Endothelial cell of umbilical vein (primary cell): ENCODE data around the gene ARPC5. TPM values are rescaled to one million over a fixed set of nuclear protein-coding genes. Genes with fewer than 3 reads are reported as not detected.

Experiments used
- BruUV-seq: library from RNA; stranded (reverse); fragments of 400-500 nt; replicated peaks from 2 replicates; lab custom pipeline; 2021; lab: Mats Ljungman, UMichigan
- CTCF ChIA-PET: fragments of 300-600, 350-600 bp; sonication (Branson Sonifier 250); formaldehyde crosslinking; loops from one replicate; lab custom pipeline; 2021; ENCODE audit warnings: antibody characterized with exemption, inconsistent platforms; lab: Charles Lee
- POLR2A ChIA-PET: fragments of 300-600, 350-600 bp; sonication (Branson Sonifier 250); formaldehyde crosslinking; loops from one replicate; lab custom pipeline; 2021; ENCODE audit warnings: antibody characterized with exemption, inconsistent platforms; lab: Charles Lee
- DNase-seq: peaks from one replicate; pipeline ENCODE4 v3.0.0-alpha.2; 2011; ENCODE audit warnings: low read depth, low spot score
- FAIRE-seq: peaks from 2 replicates; lab custom pipeline; 2011; peaks lifted over from hg19 to GRCh38; lab: Jason Lieb, UNC
- H2AFZ ChIP-seq: 2 replicates; pipeline ENCODE4 v1.6.0; 2012; ENCODE audit warnings: low read depth, low read length, control low read depth, inconsistent platforms
- H3K27ac ChIP-seq: 2 replicates; pipeline ENCODE4 v1.5.1; 2011; ENCODE audit warnings: low read depth, mild to moderate bottlenecking, control low read depth, low read length, moderate library complexity; ENCODE audit not compliant: insufficient read depth
- H3K27me3 ChIP-seq, 2 experiments: 2 replicates each; pipeline versions ENCODE4 v1.6.0 to v1.6.1; 2011; ENCODE audit warnings: low read length in 2 of 2, mixed read lengths in 1 of 2; ENCODE audit not compliant: control insufficient read depth in 2 of 2, insufficient read depth in 2 of 2
- H3K36me3 ChIP-seq, 2 experiments: 2 replicates in 1 of 2; 3 replicates in 1 of 2; pipeline ENCODE4 v1.5.1; 2011; ENCODE audit warnings: low read length in 2 of 2, mild to moderate bottlenecking in 1 of 2, moderate library complexity in 1 of 2; ENCODE audit not compliant: control insufficient read depth in 2 of 2, insufficient read depth in 2 of 2; ENCODE audit errors: extremely low read depth in 1 of 2
- H3K4me1 ChIP-seq: 3 replicates; pipeline ENCODE4 v1.5.1; 2011; ENCODE audit warnings: mild to moderate bottlenecking, low read length; ENCODE audit not compliant: control insufficient read depth, insufficient read depth; ENCODE audit errors: extremely low read depth
- H3K4me2 ChIP-seq: 2 replicates; pipeline ENCODE4 v1.6.1; 2011; ENCODE audit warnings: low read length, control low read depth, mixed read lengths; ENCODE audit not compliant: insufficient read depth
- H3K4me3 ChIP-seq, 3 experiments: fragments of 200-600 bp in 1 of 3; sonication (generic), shearing (Covaris generic) in 1 of 3; replicated peaks in 1 of 3; 2 replicates each; pipeline ENCODE4 v1.5.1; 2011 to 2016; ENCODE audit warnings: control low read depth in 3 of 3, low read length in 3 of 3, mild to moderate bottlenecking in 2 of 3, inconsistent platforms in 1 of 3, low read depth in 1 of 3, moderate library complexity in 1 of 3; ENCODE audit not compliant: insufficient read depth in 1 of 3
- H3K79me2 ChIP-seq: 2 replicates; pipeline ENCODE4 v1.6.0; 2012; ENCODE audit warnings: low read length, inconsistent platforms; ENCODE audit not compliant: control insufficient read depth, insufficient read depth
- H3K9ac ChIP-seq: replicated peaks from 2 replicates; pipeline ENCODE3; 2011; ENCODE audit warnings: low read length, control low read depth; ENCODE audit not compliant: insufficient read depth; ENCODE audit errors: extremely low read depth
- H3K9me1 ChIP-seq: replicated peaks from 3 replicates; pipeline ENCODE4 v1.6.0; 2011; ENCODE audit warnings: mild to moderate bottlenecking, low read length; ENCODE audit not compliant: control insufficient read depth, insufficient read depth; ENCODE audit errors: extremely low read depth
- H3K9me3 ChIP-seq: replicated peaks from 2 replicates; pipeline ENCODE4 v1.5.1; 2012; ENCODE audit warnings: low read length, inconsistent platforms; ENCODE audit not compliant: control insufficient read depth, insufficient read depth
- H4K20me1 ChIP-seq: replicated peaks from 2 replicates; pipeline ENCODE3; 2011; ENCODE audit warnings: mild to moderate bottlenecking, low read length; ENCODE audit not compliant: control insufficient read depth, insufficient read depth; ENCODE audit errors: extremely low read depth
- CTCF ChIP-seq, 2 donors: IDR thresholded peaks; 1 replicate in 1 of 2; 2 replicates in 1 of 2; pipeline ENCODE4 v1.5.1; 2011; ENCODE audit warnings: low read length in 2 of 2, mild to moderate bottlenecking in 2 of 2, moderate library complexity in 2 of 2, control low read depth in 1 of 2, inconsistent platforms in 1 of 2, low read depth in 1 of 2; ENCODE audit not compliant: insufficient read depth in 1 of 2; ENCODE audit errors: extremely low read depth in 1 of 2
- EZH2 ChIP-seq: IDR thresholded peaks from 2 replicates; pipeline ENCODE4 v1.6.1; 2012; ENCODE audit warnings: borderline replicate concordance, low read depth, mild to moderate bottlenecking, moderate library complexity, low read length, inconsistent platforms; ENCODE audit not compliant: severe bottlenecking
- FOS ChIP-seq: IDR thresholded peaks from 2 replicates; pipeline ENCODE4 v1.6.1; 2011; ENCODE audit warnings: mild to moderate bottlenecking, low read length, moderate library complexity, borderline replicate concordance; ENCODE audit not compliant: insufficient read depth
- GATA2 ChIP-seq: IDR thresholded peaks from 2 replicates; pipeline ENCODE4 v1.7.0; 2011; ENCODE audit warnings: low read depth, mild to moderate bottlenecking, moderate library complexity, mixed read lengths, low read length; ENCODE audit not compliant: insufficient read length, insufficient read depth
- JUN ChIP-seq: IDR thresholded peaks from 2 replicates; pipeline ENCODE4 v1.6.1; 2011; ENCODE audit warnings: borderline replicate concordance, low read depth; ENCODE audit not compliant: insufficient read length, insufficient read depth
- MAX ChIP-seq: IDR thresholded peaks from 2 replicates; pipeline ENCODE4 v1.6.1; 2011; ENCODE audit not compliant: insufficient read depth, insufficient read length
- MYC ChIP-seq: IDR thresholded peaks from one replicate; pipeline ENCODE4 v1.6.1; 2011; ENCODE audit warnings: mild to moderate bottlenecking, low read depth, low read length
- POLR2A ChIP-seq: IDR thresholded peaks from 2 replicates; pipeline ENCODE4 v1.6.1; 2012; ENCODE audit warnings: low read depth, mild to moderate bottlenecking, control low read depth, low read length
- POLR2AphosphoS5 ChIP-seq: IDR thresholded peaks from 2 replicates; pipeline ENCODE4 v1.6.1; 2012; ENCODE audit warnings: low read depth, mild to moderate bottlenecking, control low read depth, low read length, moderate library complexity; ENCODE audit not compliant: insufficient read depth
- dilution Hi-C: fragments of 300-500 bp; cut with MboI; formaldehyde crosslinking; loops from one replicate; pipeline ENCODE4 v1.15.0; 2019; ENCODE audit warnings: low sequenced_read_pairs; ENCODE audit not compliant: extremely low pct_ligation_motif_present
- intact Hi-C: fragments of 100-400 bp; cut with micrococcal nuclease; formaldehyde crosslinking; loops from one replicate; pipeline ENCODE4 v1.10.0; 2022
- polyA plus RNA-seq, 4 experiments: library from polyadenylated mRNA; depleted of rRNA in 3 of 4; stranded (reverse) in 3 of 4; unstranded in 1 of 4; fragments of >200 nt; gene quantifications; 2 replicates each; pipeline versions ENCODE4 v1.2.1 to v1.2.3, GENCODE V29; 2011 to 2012; ENCODE audit warnings: missing spikeins in 1 of 4
- total RNA-seq: library from RNA; stranded (reverse); gene quantifications from 2 replicates; pipeline ENCODE4 v1.2.3, GENCODE V29; 2021

The ARPC5 gene
- total and polyA plus RNA-seq, 2 donors (not counting 3 experiments of a cell fraction or from before 2014, with no cell fraction given), result 110 to 185 TPM

- H3K79me2 ChIP-seq, result no peaks in the 10 kb centered on the region
- no peak overlapping the region for H3K4me3 ChIP-seq
- dilution Hi-C loops (no loop called here), intact Hi-C loops (no loop called here)
- H3K9me3 ChIP-seq, result no peaks in the 10 kb centered on the region
- FAIRE-seq (no peak), DNase-seq (no peak)
- H3K9ac ChIP-seq, result no peak overlapping the region
- no peak overlapping the region for H3K4me2 ChIP-seq
- H3K4me1 ChIP-seq, result no peaks in the 10 kb centered on the region
- no peak overlapping the region for H3K27ac ChIP-seq
- no peak overlapping the region for H2AFZ ChIP-seq
- H3K27me3 ChIP-seq, result no peaks in the 10 kb centered on the region
- CTCF ChIA-PET, result interaction anchor here (1.0 kb wide), 1 partner anchor 23 kb away, joined by 5 read pairs; no protein-coding TSS in a partner anchor
- H3K36me3 ChIP-seq, result no peaks in the 10 kb centered on the region
- TF ChIP-seq POLR2AphosphoS5 (no peak), EZH2 (no peak), GATA2 (no peak), MYC (no peak), FOS (no peak), MAX (no peak), JUN (no peak), POLR2A (no peak)
- H3K9me1 ChIP-seq, result no peaks in the 10 kb centered on the region
- no peaks in the 10 kb centered on the region for H4K20me1 ChIP-seq
- POLR2A ChIA-PET, result no interaction called here
- BruUV-seq, result no TSS peak
Measured at GRCh38 chr1:183678819-183679218, 43.2 kb upstream of the ARPC5 start.

GRCh38 chr1:183676586-183677189, 41.1 kb upstream of the ARPC5 start:
- dilution Hi-C loops, result no loop called here
- POLR2A ChIA-PET, result no interaction called here
- no peak for DNase-seq

More at GRCh38 chr1:183676586-183677189, 41.1 kb upstream of the ARPC5 start:
- Histone ChIP-seq H3K79me2 (no peaks in the 10 kb centered on the region), H3K4me2 (no peak overlapping the region), H3K27me3 (no peaks in the 10 kb centered on the region), H3K27ac (no peak overlapping the region), H3K9me3 (no peaks in the 10 kb centered on the region), H3K9ac (no peak overlapping the region), H3K9me1 (no peaks in the 10 kb centered on the region), H3K36me3 (no peaks in the 10 kb centered on the region), H4K20me1 (no peaks in the 10 kb centered on the region), H3K4me1 (no peaks in the 10 kb centered on the region), H2AFZ (no peak overlapping the region), H3K4me3 (no peak overlapping the region)
- no peak for FAIRE-seq
- CTCF ChIA-PET, result interaction anchor here (2.3 to 2.7 kb wide), 2 partner anchors 9 to 239 kb away, joined by 7 to 25 read pairs; no protein-coding TSS in a partner anchor
- intact Hi-C loops, result no loop called here
- BruUV-seq, result no TSS peak
- TF ChIP-seq POLR2AphosphoS5 (no peak), JUN (no peak), POLR2A (no peak), CTCF (IDR thresholded peaks at IDR 0.05; ENCODE audit: extremely low read depth in 1 of 2, insufficient read depth in 1 of 2, low read depth in 1 of 2, low read length in 2 of 2) (no peak), EZH2 (no peak), MAX (no peak), GATA2 (no peak), MYC (no peak), FOS (no peak)
